Fibroblast of pulmonary artery (primary cell): ENCODE results near the gene CTSF.

Experiments
- DNase-seq: peaks from one replicate; pipeline ENCODE4 v3.0.0-alpha.2; 2010; ENCODE audit warnings: low read depth
- H3K4me3 ChIP-seq: replicated peaks from 2 replicates; pipeline ENCODE4 v1.5.1; 2011; ENCODE audit warnings: low read depth, mild to moderate bottlenecking, control low read depth, low read length, moderate library complexity
- CTCF ChIP-seq: IDR thresholded peaks from 2 replicates; pipeline ENCODE4 v1.5.1; 2011; ENCODE audit warnings: mild to moderate bottlenecking, control low read depth, low read length, inconsistent platforms; ENCODE audit errors: missing control alignments

Gene CTSF

GRCh38 chr11:66562275-66562674 is 6.1 kb downstream of the CTSF start:
- no peak for TF ChIP-seq CTCF
- DNase-seq: no peak
- H3K4me3 ChIP-seq: no peak overlapping the region

- no peak for TF ChIP-seq CTCF
- no peak for DNase-seq
- no peak overlapping the region for H3K4me3 ChIP-seq
Observed at GRCh38 chr11:66561975-66562248, 6.5 kb downstream of the CTSF start.

- TF ChIP-seq CTCF: no peak
- no peak for DNase-seq
- no peak overlapping the region for H3K4me3 ChIP-seq
Observed at GRCh38 chr11:66561178-66561974, 7.0 kb downstream of the CTSF start.

- H3K4me3 ChIP-seq: no peak overlapping the region
- no peak for DNase-seq
- TF ChIP-seq CTCF: no peak
Observed at GRCh38 chr11:66559866-66560676, 8.3 kb downstream of the CTSF start.

GRCh38 chr11:66559142-66559865 is 9.1 kb downstream of the CTSF start:
- H3K4me3 ChIP-seq: no peak overlapping the region
- no peak for TF ChIP-seq CTCF
- peak; percentile 28 for DNase-seq

GRCh38 chr11:66557733-66558326 is 10.6 kb downstream of the CTSF start:
- no peak for TF ChIP-seq CTCF
- no peak for DNase-seq
- no peak overlapping the region for H3K4me3 ChIP-seq
